HG02642 (cell line): ENCODE measurements around the gene ZNF8.
"Not testable (repeated sequence)": the region's sequence is repeated elsewhere in the genome, so short reads cannot be mapped to it uniquely, and the experiment has no call there.

Experiments
- ATAC-seq: cut with Tn5 transposase; IDR thresholded peaks from one replicate; pipeline ENCODE4 v1.9.1; 2021; ENCODE audit warnings: mild to moderate bottlenecking; ENCODE audit not compliant: unreplicated experiment, poor library complexity

The ZNF8 gene

DNA sequence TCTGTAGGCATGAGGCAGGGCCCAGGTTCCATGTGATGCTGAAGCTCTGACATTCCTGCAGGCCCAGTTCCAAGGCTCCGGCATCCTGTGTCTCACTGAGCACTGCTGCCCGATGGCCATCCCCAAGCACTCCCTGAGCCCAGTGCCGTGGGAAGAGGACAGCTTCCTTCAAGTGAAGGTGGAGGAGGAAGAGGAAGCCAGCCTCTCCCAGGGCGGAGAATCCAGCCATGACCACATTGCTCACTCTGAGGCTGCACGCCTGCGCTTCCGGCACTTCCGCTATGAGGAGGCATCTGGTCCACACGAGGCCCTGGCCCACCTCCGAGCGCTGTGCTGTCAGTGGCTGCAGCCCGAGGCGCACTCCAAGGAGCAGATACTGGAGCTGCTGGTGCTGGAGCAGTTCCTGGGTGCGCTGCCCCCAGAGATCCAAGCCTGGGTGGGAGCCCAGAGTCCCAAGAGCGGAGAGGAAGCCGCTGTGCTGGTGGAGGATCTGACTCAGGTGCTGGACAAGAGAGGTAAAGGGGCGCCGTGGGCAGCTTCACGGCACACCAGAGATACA is 56.0 kb downstream of the ZNF8 start:
- ATAC-seq = no peak

DNA sequence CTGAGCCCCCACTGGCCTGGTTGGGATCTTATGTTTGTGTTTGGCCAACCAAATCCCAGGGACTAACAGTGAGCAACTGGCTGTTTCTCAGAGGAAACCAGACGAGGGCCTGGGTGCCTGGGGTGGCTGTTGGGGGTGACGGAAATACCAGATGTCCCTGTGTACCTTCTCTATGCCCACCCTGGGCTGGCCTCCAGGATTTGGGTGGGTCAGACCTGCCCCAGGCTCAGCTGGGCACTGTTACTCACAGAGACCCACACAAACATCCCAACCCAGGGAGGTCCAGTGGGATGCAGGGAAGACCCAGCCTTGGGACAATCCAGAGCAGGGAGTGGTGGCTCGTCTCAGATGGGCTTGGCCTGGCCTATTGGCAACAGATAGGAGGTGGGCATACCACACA is 56.9 kb downstream of the ZNF8 start:
- no peak for ATAC-seq

- ATAC-seq = no peak
Observed at GRCh38 chr19:58336216-58336615, 57.5 kb downstream of the ZNF8 start.

GRCh38 chr19:58336820-58337219 is 58.1 kb downstream of the ZNF8 start:
- ATAC-seq = no peak

DNA sequence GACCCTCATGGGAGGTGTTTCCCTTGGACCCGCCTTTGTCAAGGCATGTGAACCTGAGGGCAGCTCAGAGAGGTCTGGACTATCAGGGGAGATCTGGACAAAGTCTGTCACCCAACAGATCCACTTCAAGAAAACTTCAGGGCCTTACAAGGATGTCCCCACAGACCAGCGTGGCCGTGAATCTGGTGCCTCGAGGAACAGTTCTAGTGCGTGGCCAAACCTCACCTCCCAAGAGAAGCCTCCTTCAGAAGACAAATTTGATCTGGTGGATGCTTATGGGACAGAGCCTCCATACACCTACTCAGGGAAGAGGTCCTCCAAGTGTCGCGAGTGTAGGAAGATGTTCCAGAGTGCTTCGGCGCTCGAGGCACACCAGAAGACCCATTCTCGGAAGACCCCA is 59.6 kb downstream of the ZNF8 start:
- ATAC-seq = no peak

- ATAC-seq = no peak
Observed at GRCh38 chr19:58338825-58339558, 60.2 kb downstream of the ZNF8 start.

DNA sequence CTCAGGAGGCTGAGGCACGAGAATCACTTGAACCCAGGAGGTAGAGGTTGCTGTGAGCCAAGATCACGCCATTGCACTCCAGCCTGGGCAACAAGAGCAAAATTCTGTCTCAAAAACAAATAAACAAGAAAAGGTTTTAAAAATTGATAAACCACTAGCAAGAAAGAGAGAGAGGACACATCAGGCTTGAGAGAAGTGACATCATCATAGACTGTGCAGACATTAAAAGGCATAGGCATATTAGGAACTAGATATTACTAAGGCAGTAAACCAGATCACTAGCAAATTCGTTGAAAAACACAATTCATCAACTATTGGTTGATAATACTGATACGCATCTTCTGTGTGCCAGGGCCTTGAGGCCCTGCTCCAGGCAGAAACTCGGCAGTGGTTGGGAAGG is 66.8 kb downstream of the ZNF8 start:
- no peak for ATAC-seq

- ATAC-seq = peak; percentile 89
Observed at GRCh38 chr19:58346961-58347929, 68.5 kb downstream of the ZNF8 start.

- ATAC-seq = not testable (repeated sequence)
Observed at GRCh38 chr19:58348080-58348479, 69.3 kb downstream of the ZNF8 start.

GRCh38 chr19:58349590-58349989 is 70.8 kb downstream of the ZNF8 start:
- no peak for ATAC-seq

DNA sequence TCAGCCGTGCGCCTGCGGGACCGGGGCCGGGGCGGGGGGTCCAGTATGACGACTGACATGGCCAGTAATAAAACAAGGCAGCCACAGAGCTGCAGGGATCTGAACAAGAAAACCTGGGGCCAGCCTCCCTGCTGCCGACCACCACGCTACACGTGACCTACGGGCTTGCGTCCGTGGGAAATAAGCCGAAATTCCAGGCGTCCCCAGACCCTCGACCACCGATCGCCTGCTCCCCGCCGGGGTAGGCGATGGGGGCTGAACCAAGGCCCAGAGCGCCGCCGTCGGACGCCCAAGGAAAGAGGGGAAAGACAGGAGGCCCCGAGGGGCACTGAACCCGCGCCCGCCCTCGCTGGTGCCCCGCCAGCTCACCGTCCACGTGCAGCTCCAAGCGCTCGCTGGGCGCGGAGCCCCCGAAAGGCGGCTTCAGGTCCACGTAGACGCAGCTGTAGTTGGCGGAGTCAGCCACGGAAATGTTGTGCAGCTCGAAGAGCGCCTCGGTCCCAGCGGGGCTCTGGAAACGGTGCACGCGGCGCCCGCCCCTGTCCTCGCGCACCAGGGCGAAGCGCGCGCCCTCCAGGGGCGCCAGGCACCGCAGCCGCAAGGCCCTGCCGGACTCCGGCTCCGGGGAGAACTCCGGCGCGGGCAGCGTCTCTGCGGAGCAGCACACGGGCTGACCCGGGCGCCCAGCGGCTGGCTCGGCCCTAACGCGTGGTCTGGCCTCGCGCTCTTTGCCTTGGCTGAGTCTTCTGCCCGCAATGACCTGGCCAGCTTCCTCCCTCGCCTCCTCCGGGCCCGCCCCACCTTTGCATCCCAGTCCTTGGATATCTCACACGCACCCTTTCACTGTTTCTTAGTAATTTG is 71.5 kb downstream of the ZNF8 start:
- no peak for ATAC-seq

DNA sequence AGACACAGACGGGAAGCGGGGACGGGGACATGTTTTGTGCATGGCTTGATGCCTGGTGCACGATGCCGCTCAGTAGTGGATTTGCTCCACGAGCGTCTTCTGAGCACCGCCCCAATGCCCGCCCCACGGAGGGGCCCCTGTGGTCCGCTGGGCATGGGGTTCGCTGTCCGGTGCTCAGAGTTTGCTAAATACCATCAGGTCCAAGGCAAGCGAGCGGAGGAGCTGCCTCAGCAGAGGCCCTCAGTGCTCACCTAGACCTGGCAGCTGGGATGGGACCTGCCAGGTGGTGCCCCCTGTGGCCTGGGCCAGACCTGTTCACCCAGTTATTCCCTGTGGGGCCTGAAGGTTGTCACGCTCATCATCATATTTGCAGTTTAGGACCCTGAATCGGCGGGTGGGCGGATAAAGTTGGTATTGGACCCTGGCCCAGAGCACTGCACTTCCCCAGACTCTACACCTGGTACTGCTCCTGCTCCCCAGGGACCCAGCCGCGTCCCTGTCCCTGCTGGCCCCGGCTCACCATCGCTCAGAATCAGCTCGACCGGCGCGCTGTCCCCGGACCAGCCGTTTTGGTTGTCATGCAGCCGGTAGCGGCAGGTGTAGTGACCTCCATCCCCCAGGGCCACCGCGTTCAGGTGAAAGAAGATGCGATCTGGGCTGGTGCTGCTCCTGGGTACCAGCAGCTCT is 72.3 kb downstream of the ZNF8 start:
- no peak for ATAC-seq

DNA sequence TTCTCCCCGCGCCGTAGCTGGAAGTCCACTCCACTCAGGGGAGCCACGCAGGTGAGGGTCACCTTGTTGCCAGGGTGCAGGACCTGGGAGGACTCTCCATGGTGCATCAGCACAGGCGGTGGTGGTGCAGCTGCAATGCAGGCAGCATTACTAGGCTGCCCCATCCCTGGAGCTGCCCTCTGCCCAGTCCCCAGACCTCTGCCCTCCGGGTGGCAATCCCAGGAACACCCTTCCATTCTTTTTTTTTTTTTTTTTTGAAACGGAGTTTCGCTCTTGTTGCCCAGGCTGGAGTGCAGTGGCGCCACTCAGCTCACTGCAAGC is 72.8 kb downstream of the ZNF8 start:
- no peak for ATAC-seq

DNA sequence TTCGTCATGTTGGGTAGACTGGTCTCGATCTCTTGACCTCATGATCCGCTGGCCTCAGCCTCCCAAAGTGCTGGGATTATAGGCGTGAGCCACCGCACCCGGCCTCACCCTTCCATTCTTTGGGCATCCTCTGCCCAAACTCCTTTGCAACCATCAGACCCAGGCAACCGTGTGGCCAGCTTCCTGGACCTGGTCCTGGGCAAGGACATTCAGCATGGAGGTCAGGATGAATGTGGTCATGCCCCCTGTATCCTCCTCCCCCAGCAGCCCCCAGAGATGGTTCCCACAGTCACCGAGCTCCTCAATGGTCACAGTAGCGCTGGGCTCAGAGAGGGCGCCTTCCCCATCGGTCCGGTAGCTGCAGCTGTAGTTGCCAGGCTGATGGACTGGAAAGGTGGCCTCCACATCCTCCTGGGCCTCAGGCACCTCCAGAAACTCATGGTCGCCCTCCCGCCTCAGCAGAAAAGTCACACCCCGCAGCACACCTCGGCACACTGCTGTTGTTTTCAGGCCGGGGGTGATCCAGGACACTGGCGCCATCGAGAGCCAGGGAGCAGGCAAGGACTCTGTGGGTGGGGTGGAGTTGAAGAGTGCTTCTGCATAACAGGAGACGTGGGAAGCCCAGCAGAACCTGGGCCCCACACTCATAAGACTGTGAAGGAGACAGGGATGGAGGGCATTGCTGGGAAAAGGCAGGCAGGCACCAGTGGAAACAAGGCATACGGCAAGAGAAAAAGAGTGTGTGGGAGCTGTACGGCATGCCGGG is 73.4 kb downstream of the ZNF8 start:
- no peak for ATAC-seq
